ENCODE measurements around the gene HSF2BP.
A peak's percentile ranks its signal among the peaks of the same experiment; 100 is the strongest.
"Not testable (repeated sequence)": the region's sequence is repeated elsewhere in the genome, so short reads cannot be mapped to it uniquely, and the experiment has no call there.

Gene HSF2BP

GRCh38 chr21:43692949-43693348 is 33.7 kb upstream of the HSF2BP start:
- Mint-ChIP-seq H3K4me3 (no peak overlapping the region), H3K27ac (no peak overlapping the region), H3K27me3 (ENCODE audit: low read depth) (no peaks in the 10 kb centered on the region), H3K4me1 (ENCODE audit: low read depth) (peaks cover 5% of the 10 kb centered on the region), H3K36me3 (ENCODE audit: low read depth) (peaks cover 46% of the 10 kb centered on the region), H3K9me3 (no peaks in the 10 kb centered on the region)
- DNase-seq (ENCODE audit: low spot score), result no peak

DNA sequence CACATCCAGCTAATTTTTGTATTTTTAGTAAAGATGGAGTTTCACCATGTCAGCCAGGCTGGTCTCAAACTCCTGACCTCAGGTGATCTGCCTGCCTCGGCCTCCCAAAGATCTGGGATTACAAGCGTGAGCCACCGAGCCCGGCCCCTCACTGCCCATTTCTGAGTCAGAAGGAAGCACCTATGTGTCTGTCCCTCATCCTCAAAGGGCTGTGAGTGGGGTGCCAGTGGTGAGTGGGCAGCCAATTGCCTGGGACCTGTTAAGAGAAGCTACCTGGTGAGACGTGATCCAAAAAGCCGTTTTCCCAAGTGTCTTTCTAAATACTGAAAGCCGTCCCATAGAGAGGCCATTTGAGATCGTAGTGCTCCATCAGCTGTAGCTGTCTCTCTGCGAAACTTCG is 32.5 kb upstream of the HSF2BP start:
- Mint-ChIP-seq H3K36me3 (ENCODE audit: low read depth) (peaks cover 46% of the 10 kb centered on the region), H3K4me1 (ENCODE audit: low read depth) (peaks cover 1% of the 10 kb centered on the region), H3K27me3 (ENCODE audit: low read depth) (no peaks in the 10 kb centered on the region), H3K9me3 (no peaks in the 10 kb centered on the region), H3K4me3 (no peak overlapping the region), H3K27ac (no peak overlapping the region)
- DNase-seq (ENCODE audit: low spot score), result no peak

DNA sequence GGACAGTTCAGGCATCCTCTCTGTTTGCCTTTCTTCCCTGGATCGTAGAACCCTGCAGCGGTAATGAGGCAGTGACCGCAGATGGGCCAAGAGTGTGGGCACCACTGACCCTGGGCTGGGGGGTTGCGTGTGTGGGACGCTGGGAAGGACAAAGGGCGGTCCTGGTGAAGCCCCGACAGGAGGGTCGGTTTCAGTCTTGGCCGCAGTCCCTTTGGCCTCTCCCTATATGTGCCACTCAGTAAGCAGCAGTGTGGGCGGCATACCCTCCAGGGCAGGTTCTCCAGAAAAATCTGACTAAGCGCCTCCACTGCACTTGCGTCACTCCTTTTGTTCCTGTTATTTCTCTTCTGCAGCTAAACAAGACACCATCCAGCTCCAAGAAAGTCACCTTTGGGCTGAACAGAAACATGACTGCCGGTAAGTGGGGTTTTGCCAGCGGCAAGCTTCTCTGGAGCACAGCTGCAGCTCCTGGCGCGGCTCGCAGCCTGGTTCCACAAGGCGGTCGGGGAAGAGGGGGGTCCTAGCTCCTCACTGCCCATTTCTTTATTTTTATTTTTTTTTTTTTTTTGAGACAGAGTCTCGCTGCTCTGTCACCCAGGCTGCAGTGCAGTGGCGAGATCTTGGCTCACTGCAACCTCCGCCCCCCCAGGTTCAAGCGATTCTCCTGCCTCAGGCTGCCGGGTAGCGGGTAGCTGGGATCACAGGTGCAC is 32.0 kb upstream of the HSF2BP start:
- Mint-ChIP-seq H3K27me3 (ENCODE audit: low read depth) (no peaks in the 10 kb centered on the region), H3K4me3 (no peak overlapping the region), H3K36me3 (ENCODE audit: low read depth) (peaks cover 48% of the 10 kb centered on the region), H3K4me1 (ENCODE audit: low read depth) (peaks cover 1% of the 10 kb centered on the region), H3K9me3 (no peaks in the 10 kb centered on the region), H3K27ac (no peak overlapping the region)
- no peak for DNase-seq (ENCODE audit: low spot score)

GRCh38 chr21:43690346-43690745 is 31.1 kb upstream of the HSF2BP start:
- Mint-ChIP-seq H3K36me3 (ENCODE audit: low read depth) (peaks cover 47% of the 10 kb centered on the region), H3K27me3 (ENCODE audit: low read depth) (no peaks in the 10 kb centered on the region), H3K27ac (no peak overlapping the region), H3K4me3 (no peak overlapping the region), H3K4me1 (ENCODE audit: low read depth) (peaks cover under 1% of the 10 kb centered on the region), H3K9me3 (no peaks in the 10 kb centered on the region)
- no peak for DNase-seq (ENCODE audit: low spot score)

DNA sequence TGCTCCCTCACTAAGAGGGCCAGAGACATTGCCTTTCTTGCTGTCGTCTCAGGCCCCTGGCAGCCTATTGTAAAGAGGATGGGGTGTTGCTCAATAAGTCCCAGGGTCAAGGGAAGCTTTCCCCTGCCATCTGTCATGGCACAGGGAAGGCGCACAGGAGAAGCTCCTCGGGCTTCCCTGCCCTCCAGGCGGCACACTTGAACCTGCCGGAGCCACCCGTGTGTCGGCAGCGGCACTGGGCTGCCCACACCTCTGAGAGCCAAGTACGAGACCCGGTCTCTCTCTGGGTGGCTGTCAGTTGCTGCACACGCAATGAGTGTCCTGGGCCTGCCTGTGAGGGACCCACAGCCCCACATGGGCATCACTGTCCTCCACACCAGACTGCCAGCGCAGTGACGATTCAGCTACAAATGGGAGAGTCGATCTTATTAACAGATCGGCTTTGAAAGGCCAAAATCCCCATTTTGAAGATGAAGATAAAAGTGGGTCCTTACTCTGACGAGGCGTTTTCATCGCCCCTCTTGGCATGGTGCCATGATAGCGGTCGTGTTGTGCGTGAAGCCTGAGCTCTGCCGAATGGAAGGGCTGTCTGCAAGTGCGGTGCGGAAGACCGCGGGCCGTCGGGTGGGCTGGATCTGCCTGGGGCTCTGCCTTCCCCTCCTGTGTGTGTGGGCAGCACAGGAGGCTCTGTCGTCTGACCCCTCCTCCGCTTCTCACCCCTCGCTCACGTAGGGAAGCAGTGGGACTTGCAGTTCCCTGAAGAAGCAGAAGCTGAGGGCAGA is 30.5 kb upstream of the HSF2BP start:
- H3K4me3 Mint-ChIP-seq, result no peak overlapping the region
- no peak for DNase-seq (ENCODE audit: low spot score)
- H3K27ac Mint-ChIP-seq, result no peak overlapping the region
- H3K36me3 Mint-ChIP-seq (ENCODE audit: low read depth), result peaks cover 50% of the 10 kb centered on the region
- no peaks in the 10 kb centered on the region for H3K9me3 Mint-ChIP-seq
- H3K4me1 Mint-ChIP-seq (ENCODE audit: low read depth), result peaks cover 4% of the 10 kb centered on the region
- no peaks in the 10 kb centered on the region for H3K27me3 Mint-ChIP-seq (ENCODE audit: low read depth)

- H3K36me3 Mint-ChIP-seq (ENCODE audit: low read depth), result peaks cover 53% of the 10 kb centered on the region
- no peak overlapping the region for H3K27ac Mint-ChIP-seq
- H3K9me3 Mint-ChIP-seq, result no peaks in the 10 kb centered on the region
- H3K27me3 Mint-ChIP-seq (ENCODE audit: low read depth), result no peaks in the 10 kb centered on the region
- DNase-seq (ENCODE audit: low spot score), result no peak
- no peak overlapping the region for H3K4me3 Mint-ChIP-seq
- H3K4me1 Mint-ChIP-seq (ENCODE audit: low read depth), result peaks cover 11% of the 10 kb centered on the region
These were observed 29.6 kb upstream of the HSF2BP start for GRCh38 chr21:43688906-43689305.

- H3K4me3 Mint-ChIP-seq, result no peak overlapping the region
- no peaks in the 10 kb centered on the region for H3K9me3 Mint-ChIP-seq
- no peak for DNase-seq (ENCODE audit: low spot score)
- H3K27me3 Mint-ChIP-seq (ENCODE audit: low read depth), result no peaks in the 10 kb centered on the region
- peaks cover 11% of the 10 kb centered on the region for H3K4me1 Mint-ChIP-seq (ENCODE audit: low read depth)
- H3K36me3 Mint-ChIP-seq (ENCODE audit: low read depth), result peaks cover 54% of the 10 kb centered on the region
- peak overlapping the region; percentile 38 for H3K27ac Mint-ChIP-seq
These were observed 28.5 kb upstream of the HSF2BP start for GRCh38 chr21:43687566-43688399.

GRCh38 chr21:43686811-43687565 is 27.7 kb upstream of the HSF2BP start:
- Mint-ChIP-seq H3K27ac (peak overlapping the region; percentile 38), H3K4me1 (ENCODE audit: low read depth) (peaks cover 11% of the 10 kb centered on the region), H3K27me3 (ENCODE audit: low read depth) (no peaks in the 10 kb centered on the region), H3K36me3 (ENCODE audit: low read depth) (peaks cover 56% of the 10 kb centered on the region), H3K4me3 (no peak overlapping the region), H3K9me3 (no peaks in the 10 kb centered on the region)
- no peak for DNase-seq (ENCODE audit: low spot score)

DNA sequence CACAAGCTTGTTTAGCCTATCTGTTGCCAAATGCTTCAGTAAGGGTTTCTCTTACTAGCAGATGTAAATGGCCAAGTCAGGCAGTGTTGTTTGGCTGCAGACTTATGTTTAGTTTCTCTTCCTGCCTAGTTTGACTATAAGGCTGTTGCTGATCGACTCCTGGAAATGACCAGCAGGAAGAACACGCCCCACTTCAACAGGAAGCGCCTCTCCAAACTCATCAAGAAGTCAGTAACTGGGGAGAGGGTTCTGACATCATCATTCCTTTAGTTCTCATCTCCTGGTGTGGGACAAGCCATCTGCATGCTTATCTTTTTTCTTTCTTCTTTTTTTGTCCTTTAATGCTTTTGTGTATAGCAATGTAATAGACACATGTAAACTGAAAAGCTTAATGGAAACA is 25.1 kb upstream of the HSF2BP start:
- no peak for DNase-seq (ENCODE audit: low spot score)
- peak overlapping the region; percentile 20 for H3K4me3 Mint-ChIP-seq
- no peaks in the 10 kb centered on the region for H3K27me3 Mint-ChIP-seq (ENCODE audit: low read depth)
- peaks cover 53% of the 10 kb centered on the region for H3K36me3 Mint-ChIP-seq (ENCODE audit: low read depth)
- peaks cover 11% of the 10 kb centered on the region for H3K4me1 Mint-ChIP-seq (ENCODE audit: low read depth)
- H3K9me3 Mint-ChIP-seq, result no peaks in the 10 kb centered on the region
- H3K27ac Mint-ChIP-seq, result peak overlapping the region; percentile 79

DNA sequence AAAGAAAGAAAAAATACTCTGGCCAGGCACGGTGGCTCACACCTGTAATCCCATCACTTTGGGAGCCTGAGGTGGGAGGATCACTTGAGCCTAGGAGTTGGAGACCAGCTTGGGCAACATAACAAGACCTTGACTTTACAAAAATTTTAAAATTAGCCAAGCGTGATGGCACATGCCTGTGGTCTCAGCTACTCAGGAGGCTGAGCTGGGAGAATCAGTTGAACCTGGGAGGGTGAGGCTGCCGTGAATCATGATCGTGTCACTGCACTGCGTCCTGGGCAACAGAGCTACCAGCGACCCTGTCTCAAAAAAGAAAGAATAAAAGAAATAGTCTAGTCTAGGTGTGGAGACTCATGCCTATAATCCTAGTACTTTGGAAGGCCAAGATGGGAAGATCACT is 22.4 kb upstream of the HSF2BP start:
- no peak overlapping the region for H3K4me3 Mint-ChIP-seq
- H3K27ac Mint-ChIP-seq, result no peak overlapping the region
- H3K27me3 Mint-ChIP-seq (ENCODE audit: low read depth), result no peaks in the 10 kb centered on the region
- DNase-seq (ENCODE audit: low spot score), result no peak
- peaks cover 11% of the 10 kb centered on the region for H3K4me1 Mint-ChIP-seq (ENCODE audit: low read depth)
- peaks cover 58% of the 10 kb centered on the region for H3K36me3 Mint-ChIP-seq (ENCODE audit: low read depth)
- H3K9me3 Mint-ChIP-seq, result no peaks in the 10 kb centered on the region

DNA sequence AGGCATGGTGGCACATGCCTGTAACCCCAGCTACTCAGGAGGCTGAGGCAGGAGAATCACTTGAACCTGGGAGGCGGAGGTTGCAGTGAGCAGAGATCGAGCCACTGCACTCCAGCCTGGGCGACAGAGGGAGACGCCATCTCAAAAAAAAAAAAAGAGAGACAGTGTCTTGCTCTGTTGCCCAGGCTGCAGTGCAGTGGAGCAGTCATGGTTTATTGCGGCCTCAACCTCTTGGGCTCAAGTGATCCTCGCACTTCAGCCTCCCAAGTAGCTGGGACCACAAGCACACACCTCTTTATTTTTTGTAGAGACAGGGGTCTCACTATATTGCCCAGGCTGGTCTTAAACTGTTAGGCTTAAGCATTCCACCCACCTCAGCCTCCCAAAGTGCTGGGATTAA is 21.1 kb upstream of the HSF2BP start:
- Mint-ChIP-seq H3K4me1 (ENCODE audit: low read depth) (peaks cover 11% of the 10 kb centered on the region), H3K36me3 (ENCODE audit: low read depth) (peaks cover 53% of the 10 kb centered on the region)
- not testable (repeated sequence) for H3K4me3 Mint-ChIP-seq; H3K27me3 Mint-ChIP-seq (ENCODE audit: low read depth); DNase-seq (ENCODE audit: low spot score); H3K9me3 Mint-ChIP-seq; H3K27ac Mint-ChIP-seq

DNA sequence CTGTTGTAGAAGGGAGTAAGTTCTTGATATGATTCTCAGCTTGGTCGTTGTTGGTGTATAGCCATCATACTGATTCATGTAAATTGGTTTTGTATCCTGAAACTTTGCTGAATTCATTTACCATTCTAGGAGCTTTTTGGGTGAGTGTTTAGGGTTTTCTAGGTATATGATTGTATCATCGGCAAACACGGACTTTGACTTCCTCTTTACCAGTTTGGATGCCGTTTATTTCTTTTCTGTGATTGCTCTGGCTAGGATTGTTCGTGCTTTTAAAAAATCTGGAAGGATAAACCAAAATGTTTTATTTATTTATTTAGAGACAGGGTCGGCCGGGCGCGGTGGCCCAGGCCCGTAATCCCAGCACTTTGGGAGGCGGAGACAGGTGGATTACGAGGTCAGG is 20.7 kb upstream of the HSF2BP start:
- no peak for DNase-seq (ENCODE audit: low spot score)
- Mint-ChIP-seq H3K4me3 (no peak overlapping the region), H3K9me3 (no peaks in the 10 kb centered on the region), H3K27ac (no peak overlapping the region), H3K36me3 (ENCODE audit: low read depth) (peaks cover 51% of the 10 kb centered on the region), H3K4me1 (ENCODE audit: low read depth) (peaks cover 9% of the 10 kb centered on the region), H3K27me3 (ENCODE audit: low read depth) (no peaks in the 10 kb centered on the region)

- DNase-seq (ENCODE audit: low spot score), result no peak
- H3K36me3 Mint-ChIP-seq (ENCODE audit: low read depth), result peaks cover 51% of the 10 kb centered on the region
- H3K27me3 Mint-ChIP-seq (ENCODE audit: low read depth), result no peaks in the 10 kb centered on the region
- no peak overlapping the region for H3K27ac Mint-ChIP-seq
- H3K4me3 Mint-ChIP-seq, result no peak overlapping the region
- H3K4me1 Mint-ChIP-seq (ENCODE audit: low read depth), result no peaks in the 10 kb centered on the region
- no peaks in the 10 kb centered on the region for H3K9me3 Mint-ChIP-seq
These were observed 17.1 kb upstream of the HSF2BP start for GRCh38 chr21:43676391-43676790.

Measured in T-helper 2 cell treated with Interferon-gamma antibody and Interleukin-4, amounts not matched to agents 5 μg/mL and 100 μg/mL, for 36 hours (primary cell).